ENCODE results near the gene CALCR.

Gene CALCR

GRCh38 chr7:93426155-93426696, 148.3 kb downstream of the CALCR start:
- WGBS, 2 experiments = 95 to 96% methylated on average over 15 of the region's 15 CpGs
- no peaks in the 10 kb centered on the region for H3K36me3 ChIP-seq (ENCODE audit: control insufficient read depth, insufficient read depth, low read length)
- no peaks in the 10 kb centered on the region for H3K9me3 ChIP-seq (ENCODE audit: control insufficient read depth, low read length)
- H3K4me1 ChIP-seq (ENCODE audit: control insufficient read depth, insufficient read depth, low read length) = no peaks in the 10 kb centered on the region
- no peak overlapping the region for H3K27ac ChIP-seq (ENCODE audit: insufficient read depth, low read depth, low read length, poor library complexity, severe bottlenecking)
- H3K27me3 ChIP-seq (ENCODE audit: control insufficient read depth, insufficient read depth, low read length, poor library complexity, severe bottlenecking) = no peaks in the 10 kb centered on the region
- no peak overlapping the region for H3K4me3 ChIP-seq (ENCODE audit: insufficient read depth, low read depth, low read length)

- no peaks in the 10 kb centered on the region for H3K36me3 ChIP-seq (ENCODE audit: control insufficient read depth, insufficient read depth, low read length)
- H3K27me3 ChIP-seq (ENCODE audit: control insufficient read depth, insufficient read depth, low read length, poor library complexity, severe bottlenecking) = no peaks in the 10 kb centered on the region
- H3K4me3 ChIP-seq (ENCODE audit: insufficient read depth, low read depth, low read length) = no peak overlapping the region
- no peaks in the 10 kb centered on the region for H3K4me1 ChIP-seq (ENCODE audit: control insufficient read depth, insufficient read depth, low read length)
- H3K9me3 ChIP-seq (ENCODE audit: control insufficient read depth, low read length) = no peaks in the 10 kb centered on the region
- no peak overlapping the region for H3K27ac ChIP-seq (ENCODE audit: insufficient read depth, low read depth, low read length, poor library complexity, severe bottlenecking)
Measured at GRCh38 chr7:93414574-93414973, 159.9 kb downstream of the CALCR start.

GRCh38 chr7:93409324-93409723, 165.2 kb downstream of the CALCR start:
- 96 to 98% methylated on average over 2 to 3 of the region's 3 CpGs for WGBS, 2 experiments
- no peaks in the 10 kb centered on the region for H3K27me3 ChIP-seq (ENCODE audit: control insufficient read depth, insufficient read depth, low read length, poor library complexity, severe bottlenecking)
- no peak overlapping the region for H3K4me3 ChIP-seq (ENCODE audit: insufficient read depth, low read depth, low read length)
- H3K4me1 ChIP-seq (ENCODE audit: control insufficient read depth, insufficient read depth, low read length) = no peaks in the 10 kb centered on the region
- H3K9me3 ChIP-seq (ENCODE audit: control insufficient read depth, low read length) = peaks cover 3% of the 10 kb centered on the region
- no peaks in the 10 kb centered on the region for H3K36me3 ChIP-seq (ENCODE audit: control insufficient read depth, insufficient read depth, low read length)
- no peak overlapping the region for H3K27ac ChIP-seq (ENCODE audit: insufficient read depth, low read depth, low read length, poor library complexity, severe bottlenecking)

GRCh38 chr7:93407239-93407638, 167.3 kb downstream of the CALCR start:
- Histone ChIP-seq H3K4me1 (ENCODE audit: control insufficient read depth, insufficient read depth, low read length) (no peaks in the 10 kb centered on the region), H3K27ac (ENCODE audit: insufficient read depth, low read depth, low read length, poor library complexity, severe bottlenecking) (no peak overlapping the region), H3K36me3 (ENCODE audit: control insufficient read depth, insufficient read depth, low read length) (no peaks in the 10 kb centered on the region), H3K4me3 (ENCODE audit: insufficient read depth, low read depth, low read length) (no peak overlapping the region), H3K27me3 (ENCODE audit: control insufficient read depth, insufficient read depth, low read length, poor library complexity, severe bottlenecking) (no peaks in the 10 kb centered on the region), H3K9me3 (ENCODE audit: control insufficient read depth, low read length) (peaks cover 3% of the 10 kb centered on the region)
- WGBS, 2 experiments = 91 to 96% methylated on average over 5 of the region's 5 CpGs

- no peak overlapping the region for H3K27ac ChIP-seq (ENCODE audit: insufficient read depth, low read depth, low read length, poor library complexity, severe bottlenecking)
- peaks cover 3% of the 10 kb centered on the region for H3K9me3 ChIP-seq (ENCODE audit: control insufficient read depth, low read length)
- no peaks in the 10 kb centered on the region for H3K4me1 ChIP-seq (ENCODE audit: control insufficient read depth, insufficient read depth, low read length)
- no peaks in the 10 kb centered on the region for H3K27me3 ChIP-seq (ENCODE audit: control insufficient read depth, insufficient read depth, low read length, poor library complexity, severe bottlenecking)
- WGBS, 2 experiments = 98% methylated on average over 3 to 4 of the region's 5 CpGs
- no peak overlapping the region for H3K4me3 ChIP-seq (ENCODE audit: insufficient read depth, low read depth, low read length)
- no peaks in the 10 kb centered on the region for H3K36me3 ChIP-seq (ENCODE audit: control insufficient read depth, insufficient read depth, low read length)
Measured at GRCh38 chr7:93402944-93403343, 171.6 kb downstream of the CALCR start.

- no peaks in the 10 kb centered on the region for H3K4me1 ChIP-seq (ENCODE audit: control insufficient read depth, insufficient read depth, low read length)
- H3K27ac ChIP-seq (ENCODE audit: insufficient read depth, low read depth, low read length, poor library complexity, severe bottlenecking) = no peak overlapping the region
- H3K4me3 ChIP-seq (ENCODE audit: insufficient read depth, low read depth, low read length) = no peak overlapping the region
- 91 to 95% methylated on average over 3 of the region's 3 CpGs for WGBS, 2 experiments
- H3K9me3 ChIP-seq (ENCODE audit: control insufficient read depth, low read length) = no peaks in the 10 kb centered on the region
- H3K36me3 ChIP-seq (ENCODE audit: control insufficient read depth, insufficient read depth, low read length) = no peaks in the 10 kb centered on the region
- no peaks in the 10 kb centered on the region for H3K27me3 ChIP-seq (ENCODE audit: control insufficient read depth, insufficient read depth, low read length, poor library complexity, severe bottlenecking)
Measured at GRCh38 chr7:93399642-93400041, 174.9 kb downstream of the CALCR start.

GRCh38 chr7:93392984-93393383, 181.5 kb downstream of the CALCR start:
- Histone ChIP-seq H3K9me3 (ENCODE audit: control insufficient read depth, low read length) (no peaks in the 10 kb centered on the region), H3K4me1 (ENCODE audit: control insufficient read depth, insufficient read depth, low read length) (no peaks in the 10 kb centered on the region), H3K27me3 (ENCODE audit: control insufficient read depth, insufficient read depth, low read length, poor library complexity, severe bottlenecking) (no peaks in the 10 kb centered on the region), H3K36me3 (ENCODE audit: control insufficient read depth, insufficient read depth, low read length) (no peaks in the 10 kb centered on the region), H3K4me3 (ENCODE audit: insufficient read depth, low read depth, low read length) (no peak overlapping the region), H3K27ac (ENCODE audit: insufficient read depth, low read depth, low read length, poor library complexity, severe bottlenecking) (no peak overlapping the region)
- no CpG with 5 or more reads among the region's 1 CpG for WGBS, 2 experiments

GRCh38 chr7:93390660-93391059, 183.9 kb downstream of the CALCR start:
- WGBS, 2 experiments = 94 to 97% methylated on average over 3 of the region's 3 CpGs
- H3K4me1 ChIP-seq (ENCODE audit: control insufficient read depth, insufficient read depth, low read length) = no peaks in the 10 kb centered on the region
- H3K36me3 ChIP-seq (ENCODE audit: control insufficient read depth, insufficient read depth, low read length) = no peaks in the 10 kb centered on the region

GRCh38 chr7:93382362-93382761, 192.2 kb downstream of the CALCR start:
- Histone ChIP-seq H3K9me3 (ENCODE audit: control insufficient read depth, low read length) (no peaks in the 10 kb centered on the region), H3K4me1 (ENCODE audit: control insufficient read depth, insufficient read depth, low read length) (no peaks in the 10 kb centered on the region), H3K4me3 (ENCODE audit: insufficient read depth, low read depth, low read length) (no peak overlapping the region), H3K27me3 (ENCODE audit: control insufficient read depth, insufficient read depth, low read length, poor library complexity, severe bottlenecking) (no peaks in the 10 kb centered on the region), H3K36me3 (ENCODE audit: control insufficient read depth, insufficient read depth, low read length) (no peaks in the 10 kb centered on the region), H3K27ac (ENCODE audit: insufficient read depth, low read depth, low read length, poor library complexity, severe bottlenecking) (no peak overlapping the region)
- WGBS, 2 experiments = 90% methylated on average over 3 of the region's 3 CpGs; no CpG with 5 or more reads in 1 of the 2 experiments

More at GRCh38 chr7:93390660-93391059, 183.9 kb downstream of the CALCR start:
- H3K27me3 ChIP-seq (ENCODE audit: control insufficient read depth, insufficient read depth, low read length, poor library complexity, severe bottlenecking) = no peaks in the 10 kb centered on the region
- no peak overlapping the region for H3K4me3 ChIP-seq (ENCODE audit: insufficient read depth, low read depth, low read length)
- H3K27ac ChIP-seq (ENCODE audit: insufficient read depth, low read depth, low read length, poor library complexity, severe bottlenecking) = no peak overlapping the region
- H3K9me3 ChIP-seq (ENCODE audit: control insufficient read depth, low read length) = no peaks in the 10 kb centered on the region

GRCh38 chr7:93378131-93378760, 196.3 kb downstream of the CALCR start:
- Histone ChIP-seq H3K27me3 (ENCODE audit: control insufficient read depth, insufficient read depth, low read length, poor library complexity, severe bottlenecking) (no peaks in the 10 kb centered on the region), H3K9me3 (ENCODE audit: control insufficient read depth, low read length) (no peaks in the 10 kb centered on the region), H3K4me1 (ENCODE audit: control insufficient read depth, insufficient read depth, low read length) (no peaks in the 10 kb centered on the region), H3K4me3 (ENCODE audit: insufficient read depth, low read depth, low read length) (no peak overlapping the region), H3K36me3 (ENCODE audit: control insufficient read depth, insufficient read depth, low read length) (no peaks in the 10 kb centered on the region), H3K27ac (ENCODE audit: insufficient read depth, low read depth, low read length, poor library complexity, severe bottlenecking) (no peak overlapping the region)
- 91 to 95% methylated on average over 5 to 6 of the region's 6 CpGs for WGBS, 2 experiments

Measured in ectodermal cell (in vitro differentiated cells).